Spinal cord (tissue), 10 donors: ENCODE data around the gene LYST. TPM values are rescaled to one million over a fixed set of nuclear protein-coding genes. Genes with fewer than 3 reads are reported as not detected.
A peak's percentile ranks its signal among the peaks of the same experiment; 100 is the strongest.
"Not testable (repeated sequence)": the region's sequence is repeated elsewhere in the genome, so short reads cannot be mapped to it uniquely, and the experiment has no call there.

ENCODE experiments used
- DNase-seq, 6 donors: peaks; one replicate each; pipeline versions ENCODE4 v3.0.0 to v3.0.0-alpha.2; 2013 to 2015; ENCODE audit warnings: low spot score in 6 of 6, low read depth in 4 of 6
- H3K27ac ChIP-seq: one replicate; pipeline ENCODE4 v1.5.1; 2013; ENCODE audit warnings: low read depth, low read length, control low read depth
- H3K27me3 ChIP-seq: one replicate; pipeline ENCODE4 v1.6.1; 2013; ENCODE audit warnings: low read length; ENCODE audit not compliant: control insufficient read depth, insufficient read depth
- H3K36me3 ChIP-seq: one replicate; pipeline ENCODE4 v1.6.1; 2013; ENCODE audit warnings: low read length; ENCODE audit not compliant: control insufficient read depth, insufficient read depth
- H3K4me1 ChIP-seq: one replicate; pipeline ENCODE4 v1.6.1; 2013; ENCODE audit warnings: low read length; ENCODE audit not compliant: control insufficient read depth, insufficient read depth
- H3K4me3 ChIP-seq: one replicate; pipeline ENCODE4 v1.5.1; 2013; ENCODE audit warnings: low read depth, low read length, control low read depth
- H3K9me3 ChIP-seq: one replicate; pipeline ENCODE4 v1.6.1; 2013; ENCODE audit warnings: low read length; ENCODE audit not compliant: control insufficient read depth, insufficient read depth
- WGBS: methylation state at CpG from one replicate; pipeline ENCODE4 v1.1.5; 2013; ENCODE audit warnings: missing lambda C conversion rate; ENCODE audit not compliant: insufficient coverage; 5-methylcytosine and 5-hydroxymethylcytosine counted together
- polyA plus RNA-seq, 2 donors: library from polyadenylated mRNA; unstranded; fragments of 120-200 nt; gene quantifications; one replicate each; pipeline ENCODE4 v1.2.1, GENCODE V29; 2013; ENCODE audit not compliant: insufficient read length in 2 of 2
- total RNA-seq, 2 donors: library from RNA; depleted of rRNA in 1 of 2; stranded (reverse); fragments of 120-200 nt in 1 of 2; fragments of >200 nt in 1 of 2; gene quantifications; one replicate each; pipeline versions ENCODE4 v1.2.3 to v1.2.4, GENCODE V29; 2013 to 2014
- donor health status: healthy.

The LYST gene
- total and polyA plus RNA-seq, 4 donors = 10.9 to 76.3 (median 26.8) TPM

DNA sequence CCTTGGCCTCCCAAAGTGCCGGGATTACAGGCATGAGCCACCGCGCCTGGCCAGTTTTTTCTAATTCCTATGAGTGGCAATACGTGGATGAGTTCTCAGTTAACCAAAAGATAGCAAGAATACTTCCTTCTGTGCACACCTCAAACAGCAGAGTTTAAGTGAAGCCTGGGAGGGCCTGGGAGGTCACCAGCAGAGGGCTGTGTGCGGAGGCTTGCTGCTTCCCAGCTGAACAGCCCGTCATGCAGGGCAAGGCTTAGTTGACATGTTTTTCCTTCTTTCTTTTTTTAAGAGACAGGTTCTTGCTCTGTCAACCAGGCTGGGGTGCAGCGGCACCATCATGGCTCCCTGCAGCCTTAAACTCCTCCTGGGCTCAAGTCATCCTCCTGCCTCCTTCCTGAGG, 234.9 kb downstream of the LYST start:
- Histone ChIP-seq H3K9me3 (no peaks in the 10 kb centered on the region), H3K4me3 (no peak overlapping the region), H3K4me1 (peaks cover 6% of the 10 kb centered on the region), H3K36me3 (no peaks in the 10 kb centered on the region), H3K27me3 (no peaks in the 10 kb centered on the region), H3K27ac (no peak overlapping the region)
- DNase-seq = no peak
- 85% methylated on average over 7 of the region's 7 CpGs for WGBS

GRCh38 chr1:235628316-235629005, 238.2 kb downstream of the LYST start:
- DNase-seq = no peak
- Histone ChIP-seq H3K4me3 (no peak overlapping the region), H3K27ac (no peak overlapping the region), H3K27me3 (no peaks in the 10 kb centered on the region), H3K36me3 (no peaks in the 10 kb centered on the region), H3K9me3 (no peaks in the 10 kb centered on the region), H3K4me1 (peaks cover 16% of the 10 kb centered on the region)
- WGBS = 88% methylated on average over 9 of the region's 10 CpGs

DNA sequence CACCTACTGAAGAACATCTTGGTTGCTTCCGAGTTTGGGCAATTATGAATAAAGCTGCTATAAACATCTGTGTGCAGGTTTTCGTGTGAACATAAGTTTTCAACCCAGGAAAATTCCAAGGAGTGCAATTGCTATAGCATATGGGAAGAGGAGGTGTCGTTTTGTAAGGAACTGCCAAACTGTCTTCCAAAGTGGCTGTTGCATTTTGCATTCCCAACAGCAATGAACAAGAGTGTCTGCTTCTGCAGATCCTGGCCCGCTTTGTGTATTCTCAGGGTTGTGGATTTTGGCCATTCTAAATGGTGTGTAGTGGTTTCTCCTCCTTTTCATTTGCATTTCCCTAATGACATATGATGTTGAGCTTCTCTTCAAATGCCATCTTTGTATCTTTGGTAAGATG, 240.9 kb downstream of the LYST start:
- Histone ChIP-seq H3K36me3 (no peaks in the 10 kb centered on the region), H3K9me3 (no peaks in the 10 kb centered on the region), H3K27ac (no peak overlapping the region), H3K4me1 (peaks cover 14% of the 10 kb centered on the region), H3K4me3 (no peak overlapping the region), H3K27me3 (no peaks in the 10 kb centered on the region)
- 100% methylated on average over 1 of the region's 4 CpGs for WGBS
- peak in 1 of 6 donors; percentile 38 for DNase-seq

DNA sequence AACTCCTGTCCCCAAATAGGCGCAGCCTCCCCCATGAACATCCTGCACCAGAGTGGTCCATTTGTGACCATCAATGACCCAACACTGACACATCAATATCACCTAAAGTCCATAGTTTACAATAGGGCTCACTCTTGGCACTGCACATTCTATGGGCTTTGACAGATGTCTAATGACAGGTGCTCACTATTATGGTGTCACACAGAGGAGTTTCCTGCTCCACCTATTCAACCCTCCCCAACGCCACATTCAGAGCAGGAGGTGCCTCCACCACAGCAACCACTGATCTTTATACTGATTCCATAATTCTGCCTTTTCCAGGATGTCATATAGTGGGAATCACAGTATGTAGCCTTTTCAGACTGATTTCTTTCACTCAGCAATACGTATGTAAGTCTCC, 241.4 kb downstream of the LYST start:
- peaks cover 14% of the 10 kb centered on the region for H3K4me1 ChIP-seq
- DNase-seq = no peak
- WGBS = no CpG with 5 or more reads among the region's 3 CpGs
- no peaks in the 10 kb centered on the region for H3K36me3 ChIP-seq
- no peak overlapping the region for H3K27ac ChIP-seq
- no peaks in the 10 kb centered on the region for H3K9me3 ChIP-seq
- H3K27me3 ChIP-seq = no peaks in the 10 kb centered on the region
- H3K4me3 ChIP-seq = no peak overlapping the region

- Histone ChIP-seq H3K27ac (peak overlapping the region; percentile 22), H3K27me3 (no peaks in the 10 kb centered on the region), H3K9me3 (no peaks in the 10 kb centered on the region), H3K4me1 (peaks cover 14% of the 10 kb centered on the region), H3K4me3 (no peak overlapping the region), H3K36me3 (no peaks in the 10 kb centered on the region)
- peak in 1 of 6 donors; percentile 52 for DNase-seq
- WGBS = 42% methylated on average over 7 of the region's 8 CpGs
These were observed 241.9 kb downstream of the LYST start for GRCh38 chr1:235624721-235625333.

DNA sequence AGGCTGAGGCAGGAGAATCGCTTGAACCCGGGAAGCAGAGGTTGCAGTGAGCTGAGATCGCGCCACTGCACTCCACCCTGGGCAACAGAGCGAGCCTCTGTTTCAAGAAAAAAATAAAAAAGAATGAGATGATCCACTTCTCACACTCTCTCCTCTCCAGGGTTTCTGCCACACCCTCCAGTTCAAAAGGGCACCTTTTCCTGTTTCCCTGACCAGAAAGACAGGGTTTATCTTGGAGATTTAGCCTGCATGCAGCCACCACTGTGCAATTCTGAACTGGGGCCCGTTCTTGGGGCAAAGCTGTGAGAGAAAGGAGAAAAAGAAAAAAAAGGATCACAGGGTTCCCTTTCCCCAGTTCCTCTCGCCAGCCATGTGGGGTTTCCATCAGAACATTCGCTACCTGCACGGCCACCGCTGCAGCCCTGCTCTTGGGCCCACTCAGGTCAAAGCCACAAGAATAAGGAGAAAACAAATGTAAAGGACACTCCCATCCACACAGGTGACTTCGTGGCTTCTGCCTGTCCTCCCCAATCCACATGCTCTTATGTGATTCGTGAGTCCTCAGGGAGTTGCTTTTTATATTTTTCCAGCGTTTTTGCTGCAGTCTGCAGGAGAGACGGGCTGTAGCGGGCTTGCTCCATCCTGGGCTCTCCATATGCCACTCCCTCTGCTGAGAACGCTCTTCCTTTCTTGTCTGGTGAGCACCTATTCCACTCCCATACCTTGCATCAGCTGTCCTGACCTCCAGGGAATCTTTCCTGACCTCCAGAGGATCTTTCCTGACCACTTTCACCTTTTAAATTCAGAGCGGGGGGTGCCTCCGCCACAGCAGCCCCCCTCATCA, 243.5 kb downstream of the LYST start:
- H3K27me3 ChIP-seq = no peaks in the 10 kb centered on the region
- H3K4me3 ChIP-seq = no peak overlapping the region
- H3K4me1 ChIP-seq = peaks cover 14% of the 10 kb centered on the region
- H3K9me3 ChIP-seq = no peaks in the 10 kb centered on the region
- H3K36me3 ChIP-seq = no peaks in the 10 kb centered on the region
- peak in 2 of 6 donors; percentile 25 to 46 for DNase-seq
- 79% methylated on average over 13 of the region's 18 CpGs for WGBS
- no peak overlapping the region for H3K27ac ChIP-seq

GRCh38 chr1:235619149-235619548, 247.6 kb downstream of the LYST start:
- not testable (repeated sequence) for H3K36me3 ChIP-seq, H3K27ac ChIP-seq, H3K4me3 ChIP-seq, H3K27me3 ChIP-seq, DNase-seq, H3K9me3 ChIP-seq
- H3K4me1 ChIP-seq = peaks cover 15% of the 10 kb centered on the region
- whole genome bisulfite sequencing = 90% methylated on average over 2 of the region's 2 CpGs

DNA sequence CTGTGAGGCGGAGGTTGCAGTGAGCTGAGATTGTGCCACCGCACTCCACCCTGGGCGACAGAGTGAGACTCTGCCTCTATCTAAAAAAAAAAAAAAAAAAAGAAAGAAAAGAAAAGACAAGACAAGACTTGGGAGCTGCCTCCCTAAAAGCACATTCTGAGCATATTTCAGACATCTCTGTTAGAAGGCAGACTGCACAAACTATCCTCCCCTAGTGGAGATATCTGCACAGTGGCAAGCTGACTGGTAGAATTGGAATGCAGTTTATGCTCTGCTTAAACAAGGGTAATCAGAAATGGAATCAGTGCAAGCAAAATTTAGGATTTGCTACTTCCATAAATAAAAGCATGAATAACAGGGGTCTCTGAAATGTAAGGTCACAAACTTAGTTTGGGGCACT, 248.9 kb downstream of the LYST start:
- Histone ChIP-seq H3K4me1 (peaks cover 3% of the 10 kb centered on the region), H3K9me3 (no peaks in the 10 kb centered on the region), H3K27me3 (no peaks in the 10 kb centered on the region), H3K27ac (no peak overlapping the region), H3K4me3 (no peak overlapping the region), H3K36me3 (peaks cover 6% of the 10 kb centered on the region)
- WGBS = no CpG with 5 or more reads among the region's 3 CpGs
- peak in 2 of 6 donors; percentile 28 to 43 for DNase-seq

DNA sequence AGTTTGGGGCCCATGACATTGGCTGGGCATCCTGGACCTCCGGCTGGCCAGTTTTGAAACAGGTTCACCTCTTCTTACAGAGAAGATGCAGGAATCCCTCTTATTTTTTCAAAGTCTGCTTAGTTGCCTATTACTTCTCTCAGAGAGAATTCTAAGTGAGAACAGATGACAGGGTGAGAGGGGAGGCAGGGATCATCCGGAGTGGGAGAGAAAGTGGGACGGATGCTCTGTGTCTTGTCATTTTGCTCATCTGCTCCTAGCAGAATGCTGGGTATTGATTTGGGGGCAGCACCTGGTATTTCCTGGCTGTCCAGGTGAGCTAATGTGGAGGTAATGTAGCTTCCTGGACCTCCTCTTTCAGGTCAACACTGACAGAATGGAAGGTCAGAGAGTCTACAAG, 249.6 kb downstream of the LYST start:
- WGBS = 96% methylated on average over 3 of the region's 3 CpGs
- peaks cover 6% of the 10 kb centered on the region for H3K36me3 ChIP-seq
- H3K27me3 ChIP-seq = no peaks in the 10 kb centered on the region
- H3K9me3 ChIP-seq = no peaks in the 10 kb centered on the region
- H3K4me3 ChIP-seq = no peak overlapping the region
- H3K27ac ChIP-seq = no peak overlapping the region
- H3K4me1 ChIP-seq = peaks cover 3% of the 10 kb centered on the region
- no peak for DNase-seq
